ENCODE data around the gene GRWD1.

Gene GRWD1

GRCh38 chr19:48428670-48429069, 17.1 kb upstream of the GRWD1 start:
- DNase-seq: no peak

DNA sequence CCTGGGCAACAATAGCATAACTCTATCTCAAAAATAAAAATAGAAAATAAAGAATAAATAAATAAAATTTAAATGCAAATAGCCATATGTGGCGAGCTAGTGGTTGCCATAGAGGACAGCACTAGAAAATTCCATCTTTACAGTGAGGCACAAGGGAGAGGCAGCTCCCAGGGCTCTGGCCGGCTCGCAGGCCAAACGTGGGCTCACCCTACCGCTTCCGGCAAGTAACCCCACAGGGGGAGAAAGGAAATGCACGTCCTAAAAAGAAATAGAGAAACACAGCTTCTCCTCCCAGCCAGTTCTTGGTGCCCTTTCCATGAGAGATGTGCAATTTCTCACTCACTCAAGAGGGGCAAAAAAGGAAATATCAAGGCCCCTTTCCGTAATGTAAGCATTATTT, 12.4 kb upstream of the GRWD1 start:
- no peak for DNase-seq

- DNase-seq: no peak
These were observed 9.2 kb upstream of the GRWD1 start for GRCh38 chr19:48436586-48436985.

DNA sequence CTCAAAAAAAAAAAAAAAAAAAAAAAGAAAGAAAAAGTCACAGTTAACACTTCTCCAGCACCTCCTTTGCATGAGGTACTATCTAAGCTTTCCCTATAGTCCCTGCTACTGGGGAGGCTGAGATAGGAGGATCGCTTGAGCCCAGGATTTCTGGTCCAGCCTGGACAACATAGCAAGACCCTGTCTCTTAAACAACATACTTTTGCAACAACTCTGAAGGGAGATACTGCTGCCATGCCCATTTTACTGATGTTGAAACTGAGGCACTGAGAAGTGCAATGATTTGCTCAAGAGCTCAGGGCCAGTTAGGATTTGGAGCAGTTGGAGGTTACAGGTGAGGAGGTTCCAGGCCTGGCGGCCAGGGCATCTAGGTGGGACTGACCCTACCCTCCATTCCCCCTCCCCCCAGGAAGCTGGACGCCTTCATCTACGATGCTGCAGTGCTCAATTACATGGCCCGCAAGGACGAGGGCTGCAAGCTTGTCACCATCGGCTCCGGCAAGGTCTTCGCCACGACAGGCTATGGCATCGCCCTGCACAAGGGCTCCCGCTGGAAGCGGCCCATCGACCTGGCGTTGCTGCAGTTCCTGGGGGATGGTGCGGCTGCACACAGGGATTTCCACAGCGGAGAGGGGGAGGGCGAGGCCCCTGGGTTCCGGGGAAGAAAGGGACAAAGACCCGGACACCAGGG, 4.3 kb upstream of the GRWD1 start:
- no peak for DNase-seq

GRCh38 chr19:48442116-48443035, 3.4 kb upstream of the GRWD1 start:
- DNase-seq: no peak

DNA sequence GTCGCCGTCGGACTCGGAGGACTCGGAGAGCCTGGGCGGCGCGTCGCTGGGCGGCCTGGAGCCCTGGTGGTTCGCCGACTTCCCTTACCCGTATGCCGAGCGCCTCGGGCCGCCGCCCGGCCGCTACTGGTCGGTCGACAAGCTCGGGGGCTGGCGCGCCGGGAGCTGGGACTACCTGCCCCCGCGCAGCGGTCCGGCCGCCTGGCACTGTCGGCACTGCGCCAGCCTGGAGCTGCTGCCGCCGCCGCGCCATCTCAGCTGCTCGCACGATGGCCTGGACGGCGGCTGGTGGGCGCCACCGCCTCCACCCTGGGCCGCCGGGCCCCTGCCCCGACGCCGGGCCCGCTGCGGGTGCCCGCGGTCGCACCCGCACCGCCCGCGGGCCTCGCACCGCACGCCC, 2.5 kb upstream of the GRWD1 start:
- no peak for DNase-seq

GRCh38 chr19:48443731-48444128, 2.1 kb upstream of the GRWD1 start:
- DNase-seq: no peak

DNA sequence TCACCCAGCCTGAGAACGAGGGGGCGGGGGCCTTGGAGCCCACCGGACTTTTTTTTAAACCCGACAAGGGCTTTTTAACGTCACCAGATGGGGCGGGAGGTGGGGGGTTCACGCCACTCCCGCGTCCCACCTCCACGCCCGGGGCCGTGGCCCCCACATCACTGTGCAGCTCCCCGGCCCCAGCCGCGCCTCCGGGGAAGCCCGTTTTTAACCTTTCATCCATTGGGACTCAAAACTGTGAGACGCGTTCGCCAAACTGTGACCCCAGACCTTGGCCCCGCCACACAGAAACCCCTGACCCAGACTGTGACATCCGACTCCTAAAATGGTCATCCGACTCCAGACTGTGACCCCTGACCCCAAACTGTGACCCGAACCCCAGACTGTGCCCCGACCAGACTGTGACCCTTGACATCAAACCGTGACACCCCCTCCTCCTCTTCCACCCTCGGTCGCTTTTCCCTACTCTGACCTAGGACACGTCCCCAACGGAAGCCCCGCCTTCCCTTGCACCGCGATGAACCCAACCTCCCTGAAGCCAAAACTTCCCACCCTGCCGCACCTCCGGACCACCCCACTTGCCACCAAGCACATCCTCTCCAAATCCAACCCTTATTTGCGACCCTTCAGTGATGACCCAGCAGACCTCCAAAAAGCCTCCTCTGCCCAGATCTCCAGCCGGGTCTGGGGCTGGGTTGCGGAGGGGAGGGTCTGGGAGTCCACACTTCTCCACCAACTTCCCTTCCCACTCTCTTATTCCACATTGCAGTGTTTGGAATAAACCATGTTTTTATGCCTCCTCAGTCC, 1.5 kb upstream of the GRWD1 start:
- DNase-seq: no peak

DNA sequence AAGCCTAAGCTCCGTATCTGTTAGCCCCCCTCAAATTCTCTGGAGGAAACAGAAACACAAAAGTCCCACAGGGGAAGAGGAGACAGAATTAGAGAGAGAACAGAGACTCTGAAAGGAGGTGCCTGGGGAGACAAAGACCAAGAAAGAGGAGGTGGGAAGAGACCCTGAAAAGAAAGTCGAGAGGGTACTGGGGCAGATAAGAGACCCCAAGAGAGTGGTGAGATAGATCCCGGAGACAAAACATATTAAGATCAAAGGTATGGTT, 915 bp upstream of the GRWD1 start:
- no peak for DNase-seq

DNA sequence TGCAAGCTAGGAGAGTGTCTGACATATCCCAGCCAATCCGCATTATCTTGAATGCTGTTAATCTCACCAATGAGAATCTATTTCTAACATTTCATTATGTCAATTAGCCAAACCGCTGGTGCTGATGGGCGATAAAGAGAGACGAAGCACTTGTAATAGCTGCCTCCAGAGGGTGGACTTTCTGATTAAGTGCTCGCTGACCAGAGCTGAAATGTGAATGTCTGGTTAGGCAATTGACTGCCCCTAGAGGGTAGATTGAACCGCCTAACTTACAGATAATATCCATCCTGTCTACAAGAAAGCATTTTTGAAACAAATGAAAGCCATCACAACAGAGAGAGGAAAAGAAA, 552 bp upstream of the GRWD1 start:
- DNase-seq: peak; percentile 92

DNA sequence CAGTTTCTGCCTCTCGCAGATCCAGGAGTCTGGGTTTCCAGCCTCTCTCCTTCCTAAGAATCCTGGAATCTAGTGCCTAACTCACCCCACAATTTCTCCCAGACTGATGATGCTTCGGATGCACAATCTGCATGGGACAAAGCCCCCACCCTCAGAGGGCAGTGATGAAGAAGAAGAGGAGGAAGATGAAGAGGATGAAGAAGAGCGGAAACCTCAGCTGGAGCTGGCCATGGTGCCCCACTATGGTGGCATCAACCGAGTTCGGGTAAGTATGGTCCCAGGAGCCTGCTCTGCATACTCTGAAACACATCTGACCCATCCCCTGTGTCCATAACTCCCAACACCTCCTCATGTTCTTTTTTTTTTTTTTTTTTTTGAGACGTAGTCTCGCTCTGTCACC, 796 bp downstream of the GRWD1 start:
- DNase-seq: no peak

DNA sequence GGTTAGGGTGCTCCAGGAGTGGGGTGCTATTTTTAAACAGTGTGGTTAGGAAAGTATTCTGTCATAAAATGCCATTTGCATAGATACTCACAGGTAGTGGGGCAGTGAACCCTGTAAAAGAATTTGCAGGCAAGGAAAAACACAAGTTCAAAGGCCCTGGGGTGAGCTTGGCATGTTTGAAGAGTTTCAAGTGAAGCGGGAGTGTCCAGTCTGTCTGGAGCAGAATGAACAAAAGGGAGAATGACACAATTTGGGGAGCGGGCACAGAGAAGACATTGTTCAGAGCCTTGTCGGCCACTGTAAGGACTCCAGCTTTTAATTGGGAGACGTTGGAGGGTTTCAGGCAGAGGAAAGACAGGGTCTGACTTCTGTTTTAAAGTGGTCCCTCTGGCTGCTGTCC, 2.8 kb downstream of the GRWD1 start:
- DNase-seq: no peak

- DNase-seq: no peak
These were observed 4.7 kb downstream of the GRWD1 start for GRCh38 chr19:48450441-48450840.

DNA sequence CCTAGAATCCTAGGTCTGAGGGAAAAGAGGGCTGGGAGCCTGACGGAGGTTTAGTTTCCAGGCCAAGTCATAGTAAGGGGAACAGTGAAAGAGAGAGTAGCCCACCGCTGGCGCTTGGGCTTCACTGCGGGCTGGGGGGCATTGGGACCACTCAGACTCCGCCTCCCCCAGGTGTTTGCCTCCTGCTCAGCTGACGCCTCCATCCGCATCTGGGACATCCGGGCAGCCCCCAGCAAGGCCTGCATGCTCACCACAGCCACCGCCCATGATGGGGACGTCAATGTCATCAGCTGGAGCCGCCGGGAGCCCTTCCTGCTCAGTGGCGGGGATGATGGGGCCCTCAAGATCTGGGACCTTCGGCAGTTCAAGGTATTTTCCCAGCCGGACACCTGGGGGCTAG, 5.1 kb downstream of the GRWD1 start:
- DNase-seq: no peak

DNA sequence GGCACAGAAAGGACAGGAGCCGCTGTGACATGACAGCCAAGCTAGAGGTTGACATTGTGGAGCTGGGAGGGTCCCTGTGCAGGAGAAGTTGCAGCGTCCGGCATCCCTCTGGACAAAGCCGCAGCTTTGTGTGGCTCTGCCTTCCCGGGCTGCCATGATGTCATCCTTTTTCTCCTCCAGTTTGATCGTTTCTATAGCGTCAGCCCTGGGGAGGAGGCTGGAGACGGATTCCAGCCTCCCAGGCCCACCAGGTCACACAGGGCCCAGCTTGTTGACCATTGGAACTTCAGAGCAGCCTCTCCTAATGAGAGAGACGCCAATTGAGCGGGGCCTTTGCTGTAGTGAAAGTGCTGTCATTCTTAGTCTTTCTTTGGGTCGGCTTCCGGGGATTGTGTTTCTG, 5.8 kb downstream of the GRWD1 start:
- no peak for DNase-seq

DNA sequence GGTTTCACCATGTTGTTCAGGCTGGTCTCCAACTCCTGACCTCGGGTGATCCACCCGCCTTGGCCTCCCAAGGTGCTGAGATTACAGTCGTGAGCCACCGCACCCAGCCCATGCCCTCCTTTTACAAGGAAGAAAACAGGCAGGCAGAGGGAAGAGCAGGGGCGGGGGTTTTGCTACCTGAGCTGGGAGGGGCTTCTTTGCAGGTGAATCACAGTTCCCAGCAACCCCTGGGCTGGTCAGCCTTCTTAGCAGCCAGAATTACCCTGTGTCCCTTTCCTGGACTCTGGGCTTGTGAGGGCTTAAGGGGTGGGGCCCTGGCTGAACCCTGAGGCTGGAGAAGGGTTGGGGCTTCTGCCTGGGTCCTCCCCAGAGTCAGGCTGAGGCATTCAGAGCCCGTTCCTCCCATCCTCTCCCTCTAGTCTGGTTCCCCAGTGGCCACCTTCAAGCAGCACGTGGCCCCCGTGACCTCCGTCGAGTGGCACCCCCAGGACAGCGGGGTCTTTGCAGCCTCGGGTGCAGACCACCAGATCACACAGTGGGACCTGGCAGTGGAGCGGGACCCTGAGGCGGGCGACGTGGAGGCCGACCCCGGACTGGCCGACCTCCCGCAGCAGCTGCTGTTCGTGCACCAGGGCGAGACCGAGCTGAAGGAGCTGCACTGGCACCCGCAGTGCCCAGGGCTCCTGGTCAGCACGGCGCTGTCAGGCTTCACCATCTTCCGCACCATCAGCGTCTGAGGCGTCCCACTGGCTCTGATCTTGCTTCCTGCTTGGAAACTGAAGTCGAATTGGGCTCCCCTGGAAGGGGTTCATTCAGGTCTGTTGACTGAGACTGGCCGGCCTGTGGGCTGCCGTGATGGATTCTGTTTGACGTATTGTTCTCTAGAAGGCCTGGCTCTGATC, 6.8 kb downstream of the GRWD1 start:
- no peak for DNase-seq

DNA sequence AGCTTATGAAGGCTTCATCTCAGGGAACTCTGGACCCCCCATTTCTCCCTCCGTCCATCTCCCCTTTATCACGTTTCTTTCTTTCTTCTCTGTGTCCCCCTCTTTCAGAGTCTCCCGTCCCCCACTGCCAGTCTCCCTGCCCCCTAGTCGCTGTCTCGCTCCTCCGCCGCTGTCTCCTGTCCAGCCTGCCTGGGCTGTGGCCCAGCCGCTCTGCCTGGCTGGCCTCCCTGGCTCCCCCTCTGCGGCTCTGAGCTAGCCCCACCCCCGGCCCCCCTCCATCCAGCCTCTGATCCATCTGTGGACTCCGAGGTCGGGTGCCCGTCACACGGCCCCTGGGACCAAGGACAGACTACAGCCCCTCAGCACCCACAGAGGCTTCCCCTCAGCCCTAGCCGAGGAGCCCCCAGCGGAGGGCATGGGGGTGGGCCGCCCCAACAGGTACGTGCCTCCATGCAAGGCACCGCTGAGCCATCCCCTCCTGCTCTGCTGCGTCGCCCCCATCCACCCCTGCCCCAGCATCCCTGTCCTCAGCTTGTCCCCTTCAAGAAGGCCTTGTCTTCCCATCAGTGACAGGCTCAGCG, 8.5 kb downstream of the GRWD1 start:
- DNase-seq: no peak

- no peak for DNase-seq
These were observed 9.6 kb downstream of the GRWD1 start, which contains the start of gene KCNJ14 for GRCh38 chr19:48455171-48455907. Gene KCNJ14, plus strand, starts transcription at chr19:48455574. Its CDS starts 6,151 bp downstream, at chr19:48461725.

DNA sequence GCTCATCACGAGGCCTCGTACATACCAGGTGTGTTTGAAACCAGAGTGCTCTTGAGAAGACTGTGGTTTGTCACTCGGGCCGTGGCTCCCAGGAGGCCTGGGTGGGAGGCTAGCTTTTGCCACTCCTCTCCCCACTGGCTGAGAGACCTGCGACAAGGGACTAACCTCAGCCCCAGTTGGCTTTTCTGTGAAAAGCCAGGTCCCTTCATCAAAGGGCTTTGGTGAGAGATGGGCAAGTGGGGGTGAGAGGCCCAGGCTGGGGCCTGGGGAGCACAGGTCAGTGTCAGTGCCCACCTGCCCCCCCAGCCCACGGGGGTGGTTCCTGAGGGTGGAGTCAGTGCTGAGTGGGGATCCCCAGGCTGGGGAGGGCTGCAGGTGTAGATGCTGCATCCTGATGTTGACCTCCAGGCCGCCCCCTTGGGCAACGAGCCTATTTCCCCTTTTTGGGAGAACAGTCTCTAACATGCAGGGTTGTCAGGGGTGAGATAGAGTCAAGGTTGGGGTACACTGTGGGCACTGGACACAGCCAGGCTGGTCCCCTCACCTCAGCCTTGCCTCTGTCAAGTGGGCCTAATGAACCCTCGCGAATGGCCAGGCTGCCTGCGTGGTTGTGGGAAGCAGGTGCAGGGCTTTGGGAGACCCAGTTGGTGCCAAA, 10.3 kb downstream of the GRWD1 start:
- DNase-seq: no peak

- DNase-seq: no peak
These were observed 11.1 kb downstream of the GRWD1 start for GRCh38 chr19:48456864-48457263.

DNA sequence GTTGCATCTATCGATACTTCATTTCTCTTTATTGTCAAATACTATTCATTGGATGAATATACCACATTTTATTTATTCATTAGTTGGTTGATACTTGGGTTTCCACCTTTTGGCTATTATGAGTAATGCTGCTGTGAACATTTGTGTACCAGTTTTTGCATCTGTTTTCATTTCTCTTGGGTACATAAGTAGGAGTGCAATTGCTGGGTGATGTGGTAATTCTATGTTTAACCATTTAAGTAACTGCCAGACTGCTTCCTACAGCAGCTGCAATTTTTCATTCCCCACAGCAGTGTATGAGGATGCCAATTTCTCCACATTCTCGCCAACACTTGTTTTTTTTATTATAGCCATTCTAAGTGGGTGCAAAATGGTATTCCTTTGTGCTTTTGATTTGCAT, 12.2 kb downstream of the GRWD1 start:
- DNase-seq: no peak

All from fibroblast of skin of right biceps (primary cell).